Omental fat pad (tissue), 4 donors: ENCODE measurements around the gene RBM24. TPM values are rescaled to one million over a fixed set of nuclear protein-coding genes. Genes with fewer than 3 reads are reported as not detected.

ENCODE experiments used
- ATAC-seq: fragments of 150-250 bp; one replicate; pipeline ENCODE4 v1.9.1; 2016; ENCODE audit warnings: mild to moderate bottlenecking, moderate library complexity; ENCODE audit not compliant: low FRiP score
- DNase-seq: peaks from one replicate; pipeline ENCODE4 v3.0.0-alpha.2; 2019; ENCODE audit warnings: low spot score
- CTCF ChIP-seq, 3 donors: fragments of 450-650 bp; IDR thresholded peaks; one replicate each; pipeline ENCODE4 v1.5.1; 2016 to 2017; ENCODE audit warnings: antibody characterized with exemption in 3 of 3, mild to moderate bottlenecking in 3 of 3, moderate library complexity in 2 of 3
- total RNA-seq, 4 donors: library from RNA; depleted of rRNA; stranded (reverse); fragments of >200 nt; gene quantifications; one replicate each; pipeline ENCODE4 v1.1.0, GENCODE V29; 2016

The RBM24 gene
- total RNA-seq = 1 to 10 TPM in 2 of 4 donors, under 1 TPM in 2; 0.84 to 2.2 (median 1.4) TPM

- DNase-seq (peak; percentile 26), ATAC-seq (peak; percentile 64)
- TF ChIP-seq CTCF (IDR thresholded peaks at IDR 0.05) = no peak
Observed at GRCh38 chr6:17281100-17281496, at the start of gene RBM24. Gene RBM24 (plus strand): TSS chr6:17281361. CDS start chr6:17281582, 221 bp downstream.

- no peak for ATAC-seq
- TF ChIP-seq CTCF (IDR thresholded peaks at IDR 0.05) = no peak
- DNase-seq = no peak
Observed at GRCh38 chr6:17233531-17233930, 47.6 kb upstream of the RBM24 start.

GRCh38 chr6:17237246-17237645 lies 43.9 kb upstream of the RBM24 start:
- ATAC-seq = no peak
- no peak for TF ChIP-seq CTCF (IDR thresholded peaks at IDR 0.05)
- DNase-seq = no peak

GRCh38 chr6:17239260-17239659 lies 41.9 kb upstream of the RBM24 start:
- no peak for TF ChIP-seq CTCF (IDR thresholded peaks at IDR 0.05)
- DNase-seq = no peak
- no peak for ATAC-seq

GRCh38 chr6:17240803-17241500 lies 40.2 kb upstream of the RBM24 start:
- TF ChIP-seq CTCF (IDR thresholded peaks at IDR 0.05) = no peak
- DNase-seq (no peak), ATAC-seq (no peak)

GRCh38 chr6:17242087-17242486 lies 39.1 kb upstream of the RBM24 start:
- ATAC-seq (no peak), DNase-seq (no peak)
- TF ChIP-seq CTCF (IDR thresholded peaks at IDR 0.05) = no peak

- no peak for TF ChIP-seq CTCF (IDR thresholded peaks at IDR 0.05)
- ATAC-seq = no peak
- no peak for DNase-seq
Observed at GRCh38 chr6:17250237-17250636, 30.9 kb upstream of the RBM24 start.
